ENCODE results near the gene MTPN. TPM values are rescaled to one million over a fixed set of nuclear protein-coding genes. Genes with fewer than 3 reads are reported as not detected.

Gene MTPN
- total RNA-seq, 3 donors from 2014 or later: 66.5 to 97.0 (median 85.5) TPM

DNA sequence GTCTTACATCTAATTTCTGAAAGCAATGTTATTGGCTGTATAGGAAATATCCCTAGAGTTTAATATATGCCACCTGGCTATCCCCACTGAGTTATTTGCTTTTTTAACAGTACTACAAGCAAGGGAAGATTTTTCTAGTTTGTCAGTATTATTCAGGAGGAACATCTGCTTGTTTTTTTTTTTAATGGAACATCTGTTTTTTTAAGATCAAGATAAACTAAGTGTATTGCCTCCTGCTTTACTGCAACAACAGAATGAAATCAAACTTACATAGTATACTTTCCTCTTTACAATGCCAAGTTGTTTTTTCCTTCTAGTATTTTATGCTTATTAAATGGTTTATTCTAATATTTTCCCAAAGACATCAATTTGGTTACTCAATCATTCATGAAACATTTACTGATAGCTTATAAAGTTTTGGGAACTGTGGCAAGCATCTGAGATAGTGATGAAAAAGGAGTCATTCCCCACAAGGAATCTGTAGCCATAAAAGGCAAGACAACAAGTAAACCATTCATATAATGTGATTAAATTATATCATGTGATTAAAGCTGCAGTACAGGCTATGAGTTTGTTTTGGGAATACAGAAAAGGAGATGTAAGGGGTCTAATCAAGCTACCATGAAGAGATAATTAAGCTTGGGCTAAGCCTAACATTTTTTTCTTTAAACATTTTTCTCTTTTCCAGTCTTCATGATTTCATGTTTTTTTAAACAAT, 17.4 kb downstream of the MTPN start:
- DNase-seq (ENCODE audit: low spot score in 2 of 2): no peak
- intact Hi-C loops (cut with DNase I; ENCODE audit: low total_unique reads): no loop called here
- no peaks in the 10 kb centered on the region for H3K4me1 ChIP-seq
- H3K4me3 ChIP-seq: no peak overlapping the region
- no peaks in the 10 kb centered on the region for H3K9me3 ChIP-seq
- H3K27ac ChIP-seq: no peak overlapping the region
- H3K27me3 ChIP-seq: no peaks in the 10 kb centered on the region
- H3K36me3 ChIP-seq: no peaks in the 10 kb centered on the region
- TF ChIP-seq POLR2A (IDR thresholded peaks at IDR 0.05): no peak

DNA sequence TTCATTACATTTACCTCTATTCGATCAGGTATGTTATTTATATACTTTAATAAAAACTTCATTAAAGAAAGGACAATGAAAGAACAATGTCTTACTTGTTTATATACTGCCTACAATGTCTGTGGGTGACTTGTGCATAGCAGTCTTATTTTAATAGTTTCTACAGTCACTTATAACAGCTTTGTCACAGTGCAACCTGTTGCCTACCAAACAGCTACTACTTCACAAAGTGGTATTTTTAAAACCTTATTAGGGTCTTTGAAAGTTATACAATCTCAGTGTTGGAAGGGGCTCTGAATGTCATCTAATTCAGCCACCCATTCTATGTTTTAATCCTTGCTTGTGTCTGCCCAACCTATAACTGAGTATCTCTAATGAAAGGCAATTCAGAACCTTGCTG, 19.0 kb downstream of the MTPN start:
- Histone ChIP-seq H3K4me3 (no peak overlapping the region), H3K27me3 (no peaks in the 10 kb centered on the region), H3K9me3 (no peaks in the 10 kb centered on the region), H3K36me3 (no peaks in the 10 kb centered on the region), H3K4me1 (no peaks in the 10 kb centered on the region), H3K27ac (no peak overlapping the region)
- no peak for DNase-seq (ENCODE audit: low spot score in 2 of 2)
- TF ChIP-seq POLR2AphosphoS5 (IDR thresholded peaks at IDR 0.05) (no peak), POLR2A (IDR thresholded peaks at IDR 0.05) (no peak)
- TF ChIP-seq, protein P1, sequence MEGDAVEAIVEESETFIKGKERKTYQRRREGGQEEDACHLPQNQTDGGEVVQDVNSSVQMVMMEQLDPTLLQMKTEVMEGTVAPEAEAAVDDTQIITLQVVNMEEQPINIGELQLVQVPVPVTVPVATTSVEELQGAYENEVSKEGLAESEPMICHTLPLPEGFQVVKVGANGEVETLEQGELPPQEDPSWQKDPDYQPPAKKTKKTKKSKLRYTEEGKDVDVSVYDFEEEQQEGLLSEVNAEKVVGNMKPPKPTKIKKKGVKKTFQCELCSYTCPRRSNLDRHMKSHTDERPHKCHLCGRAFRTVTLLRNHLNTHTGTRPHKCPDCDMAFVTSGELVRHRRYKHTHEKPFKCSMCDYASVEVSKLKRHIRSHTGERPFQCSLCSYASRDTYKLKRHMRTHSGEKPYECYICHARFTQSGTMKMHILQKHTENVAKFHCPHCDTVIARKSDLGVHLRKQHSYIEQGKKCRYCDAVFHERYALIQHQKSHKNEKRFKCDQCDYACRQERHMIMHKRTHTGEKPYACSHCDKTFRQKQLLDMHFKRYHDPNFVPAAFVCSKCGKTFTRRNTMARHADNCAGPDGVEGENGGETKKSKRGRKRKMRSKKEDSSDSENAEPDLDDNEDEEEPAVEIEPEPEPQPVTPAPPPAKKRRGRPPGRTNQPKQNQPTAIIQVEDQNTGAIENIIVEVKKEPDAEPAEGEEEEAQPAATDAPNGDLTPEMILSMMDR (IDR thresholded peaks at IDR 0.05): no peak
- intact Hi-C loops (cut with DNase I; ENCODE audit: low total_unique reads): no loop called here

DNA sequence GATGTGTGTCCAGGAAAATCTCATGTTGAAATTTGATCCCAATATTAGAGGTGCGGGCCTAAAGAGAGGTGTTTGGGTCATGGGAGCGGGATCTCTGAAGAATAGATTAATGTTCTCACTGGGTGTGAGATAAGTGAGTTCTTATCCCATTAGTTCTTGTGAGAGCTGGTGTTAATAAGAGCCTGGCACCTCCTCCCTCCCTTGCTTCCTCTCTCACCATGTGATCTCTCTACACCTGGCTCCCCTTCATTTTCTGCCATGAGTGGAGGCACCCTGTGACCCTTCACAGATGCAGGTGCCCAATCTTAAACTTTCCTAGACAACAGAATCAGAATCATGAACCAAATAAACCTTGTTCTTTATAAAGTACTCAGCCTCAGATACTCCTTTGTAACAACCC, 19.5 kb downstream of the MTPN start:
- H3K27ac ChIP-seq: no peak overlapping the region
- H3K4me3 ChIP-seq: no peak overlapping the region
- intact Hi-C loops (cut with DNase I; ENCODE audit: low total_unique reads): no loop called here
- no peaks in the 10 kb centered on the region for H3K36me3 ChIP-seq
- DNase-seq (ENCODE audit: low spot score in 2 of 2): no peak
- no peaks in the 10 kb centered on the region for H3K4me1 ChIP-seq
- TF ChIP-seq POLR2AphosphoS5 (IDR thresholded peaks at IDR 0.05) (no peak), POLR2A (IDR thresholded peaks at IDR 0.05) (no peak)
- TF ChIP-seq, protein P1 (IDR thresholded peaks at IDR 0.05): no peak
- H3K9me3 ChIP-seq: no peaks in the 10 kb centered on the region
- H3K27me3 ChIP-seq: no peaks in the 10 kb centered on the region

DNA sequence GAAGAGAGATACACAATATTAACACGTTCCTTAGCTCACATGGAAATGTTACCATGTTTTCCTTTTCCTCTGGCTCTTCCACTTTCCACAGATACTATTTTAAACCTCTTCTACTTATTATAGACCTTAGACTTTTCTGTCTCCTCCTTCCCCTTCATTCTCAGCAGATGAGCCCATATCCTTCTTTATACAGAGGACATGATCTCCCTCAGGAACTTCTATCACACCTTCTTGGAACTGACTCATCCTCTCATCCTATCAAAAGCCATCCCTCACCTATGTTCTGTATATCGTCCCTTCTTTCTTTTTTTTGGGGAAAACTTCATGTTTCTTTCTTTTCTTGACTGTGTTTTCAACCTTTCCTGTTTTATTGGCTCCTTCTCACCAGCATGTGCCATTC, 20.8 kb downstream of the MTPN start:
- Histone ChIP-seq H3K4me3 (no peak overlapping the region), H3K27ac (no peak overlapping the region), H3K36me3 (no peaks in the 10 kb centered on the region), H3K9me3 (no peaks in the 10 kb centered on the region), H3K27me3 (no peaks in the 10 kb centered on the region), H3K4me1 (no peaks in the 10 kb centered on the region)
- intact Hi-C loops (cut with DNase I; ENCODE audit: low total_unique reads): no loop called here
- TF ChIP-seq POLR2A (IDR thresholded peaks at IDR 0.05): no peak
- TF ChIP-seq, protein P1 (IDR thresholded peaks at IDR 0.05): no peak
- TF ChIP-seq POLR2AphosphoS5 (IDR thresholded peaks at IDR 0.05): no peak
- DNase-seq (ENCODE audit: low spot score in 2 of 2): no peak

DNA sequence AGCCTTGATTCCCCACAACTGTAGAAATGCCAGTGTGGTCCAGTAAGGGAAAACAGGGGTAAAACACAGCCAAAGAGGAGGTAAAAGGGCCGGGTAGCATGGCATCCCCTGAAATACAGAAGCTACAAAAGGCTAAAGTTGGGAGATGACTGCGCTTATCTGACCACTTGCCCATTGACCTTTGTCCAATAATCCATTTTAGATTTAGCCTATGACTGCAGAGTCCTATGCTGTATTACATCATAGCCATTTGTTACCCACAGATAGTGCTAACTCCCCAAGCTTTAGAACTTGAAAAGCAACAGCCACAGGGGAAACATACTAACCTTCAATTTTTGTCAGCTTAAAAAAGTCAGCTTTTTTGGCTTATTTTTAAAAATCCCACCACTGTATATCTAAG, 26.2 kb downstream of the MTPN start:
- TF ChIP-seq POLR2A (IDR thresholded peaks at IDR 0.05) (no peak), POLR2AphosphoS5 (IDR thresholded peaks at IDR 0.05) (no peak)
- TF ChIP-seq, protein P1 (IDR thresholded peaks at IDR 0.05): no peak
- no peaks in the 10 kb centered on the region for H3K9me3 ChIP-seq
- intact Hi-C loops (cut with DNase I; ENCODE audit: low total_unique reads): no loop called here

More for the DNA sequence above, 26.2 kb downstream of the MTPN start:
- Histone ChIP-seq H3K36me3 (no peaks in the 10 kb centered on the region), H3K4me1 (no peaks in the 10 kb centered on the region), H3K4me3 (no peak overlapping the region), H3K27ac (no peak overlapping the region), H3K27me3 (no peaks in the 10 kb centered on the region)
- DNase-seq (ENCODE audit: low spot score in 2 of 2): no peak

All from breast epithelium (tissue), 4 donors.